KOPT-K1 (cell line): ENCODE results near the gene NXPH1.
"Not testable (repeated sequence)": the region's sequence is repeated elsewhere in the genome, so short reads cannot be mapped to it uniquely, and the experiment has no call there.

Experiments
- H3K27ac ChIP-seq: fragments of 200-600 bp; sonication (generic); 2 replicates; pipeline ENCODE4 v1.5.1; 2016; ENCODE audit warnings: antibody characterized with exemption, mild to moderate bottlenecking, low read depth, low read length; ENCODE audit not compliant: poor library complexity, severe bottlenecking
- H3K36me3 ChIP-seq: fragments of 200-600 bp; sonication (generic); 2 replicates; pipeline ENCODE4 v1.5.1; 2017; ENCODE audit warnings: antibody characterized with exemption, mild to moderate bottlenecking, low read length, moderate library complexity; ENCODE audit not compliant: insufficient read depth
- H3K9me3 ChIP-seq: fragments of 200-600 bp; sonication (generic); 2 replicates; pipeline ENCODE4 v1.5.1; 2017; ENCODE audit warnings: antibody characterized with exemption, low read length, mild to moderate bottlenecking; ENCODE audit not compliant: insufficient read depth, poor library complexity, severe bottlenecking

Gene NXPH1

GRCh38 chr7:8629504-8629903 lies 196.1 kb downstream of the NXPH1 start:
- Histone ChIP-seq H3K36me3 (no peaks in the 10 kb centered on the region), H3K9me3 (no peaks in the 10 kb centered on the region), H3K27ac (no peak overlapping the region)

- Histone ChIP-seq H3K9me3 (no peaks in the 10 kb centered on the region), H3K27ac (no peak overlapping the region), H3K36me3 (no peaks in the 10 kb centered on the region)
These were observed 203.9 kb downstream of the NXPH1 start for GRCh38 chr7:8637322-8637721.

GRCh38 chr7:8638076-8638475 lies 204.7 kb downstream of the NXPH1 start:
- H3K9me3 ChIP-seq, result no peaks in the 10 kb centered on the region
- no peak overlapping the region for H3K27ac ChIP-seq
- H3K36me3 ChIP-seq, result no peaks in the 10 kb centered on the region

GRCh38 chr7:8639668-8640067 lies 206.3 kb downstream of the NXPH1 start:
- Histone ChIP-seq H3K27ac (no peak overlapping the region), H3K36me3 (no peaks in the 10 kb centered on the region), H3K9me3 (no peaks in the 10 kb centered on the region)

- no peak overlapping the region for H3K27ac ChIP-seq
- H3K36me3 ChIP-seq, result no peaks in the 10 kb centered on the region
- H3K9me3 ChIP-seq, result no peaks in the 10 kb centered on the region
These were observed 207.3 kb downstream of the NXPH1 start for GRCh38 chr7:8640671-8641070.

GRCh38 chr7:8668627-8669500 lies 235.5 kb downstream of the NXPH1 start:
- H3K36me3 ChIP-seq, result no peaks in the 10 kb centered on the region
- H3K27ac ChIP-seq, result no peak overlapping the region
- no peaks in the 10 kb centered on the region for H3K9me3 ChIP-seq

GRCh38 chr7:8669501-8669851 lies 236.1 kb downstream of the NXPH1 start:
- Histone ChIP-seq H3K36me3 (no peaks in the 10 kb centered on the region), H3K9me3 (no peaks in the 10 kb centered on the region)

GRCh38 chr7:8684426-8684825 lies 251.0 kb downstream of the NXPH1 start:
- no peak overlapping the region for H3K27ac ChIP-seq
- no peaks in the 10 kb centered on the region for H3K36me3 ChIP-seq
- no peaks in the 10 kb centered on the region for H3K9me3 ChIP-seq

More at GRCh38 chr7:8669501-8669851, 236.1 kb downstream of the NXPH1 start:
- no peak overlapping the region for H3K27ac ChIP-seq

- H3K36me3 ChIP-seq, result no peaks in the 10 kb centered on the region
- no peak overlapping the region for H3K27ac ChIP-seq
These were observed 266.6 kb downstream of the NXPH1 start for GRCh38 chr7:8699875-8700624.

GRCh38 chr7:8702807-8703206 lies 269.4 kb downstream of the NXPH1 start:
- H3K27ac ChIP-seq, result no peak overlapping the region
- no peaks in the 10 kb centered on the region for H3K9me3 ChIP-seq
- no peaks in the 10 kb centered on the region for H3K36me3 ChIP-seq

More at GRCh38 chr7:8699875-8700624, 266.6 kb downstream of the NXPH1 start:
- no peaks in the 10 kb centered on the region for H3K9me3 ChIP-seq

- Histone ChIP-seq H3K27ac (no peak overlapping the region), H3K9me3 (no peaks in the 10 kb centered on the region), H3K36me3 (no peaks in the 10 kb centered on the region)
These were observed 276.7 kb downstream of the NXPH1 start for GRCh38 chr7:8710124-8710523.

- no peaks in the 10 kb centered on the region for H3K36me3 ChIP-seq
- H3K9me3 ChIP-seq, result no peaks in the 10 kb centered on the region
- no peak overlapping the region for H3K27ac ChIP-seq
These were observed 281.4 kb downstream of the NXPH1 start for GRCh38 chr7:8714791-8715190.

- Histone ChIP-seq H3K9me3 (no peaks in the 10 kb centered on the region), H3K36me3 (no peaks in the 10 kb centered on the region)
These were observed 285.7 kb downstream of the NXPH1 start for GRCh38 chr7:8719102-8719501.

GRCh38 chr7:8724080-8724718 lies 290.8 kb downstream of the NXPH1 start:
- Histone ChIP-seq H3K9me3 (no peaks in the 10 kb centered on the region), H3K27ac (no peak overlapping the region), H3K36me3 (no peaks in the 10 kb centered on the region)

More at GRCh38 chr7:8719102-8719501, 285.7 kb downstream of the NXPH1 start:
- H3K27ac ChIP-seq, result no peak overlapping the region

- not testable (repeated sequence) for H3K36me3 ChIP-seq, H3K27ac ChIP-seq, H3K9me3 ChIP-seq
These were observed 298.3 kb downstream of the NXPH1 start for GRCh38 chr7:8731756-8732155.
